SIG-M5 (cell line): Measurements from ENCODE around the gene BANF1.
A peak's percentile ranks its signal among the peaks of the same experiment; 100 is the strongest.

Source experiments
- DNase-seq: peaks from one replicate; lab custom pipeline; 2025; lab: John Stamatoyannopoulos, UW

BANF1 gene

GRCh38 chr11:66039765-66040164 lies 37.5 kb downstream of the BANF1 start:
- DNase-seq: no peak

GRCh38 chr11:66042227-66042995 lies 40.1 kb downstream of the BANF1 start:
- DNase-seq: no peak

GRCh38 chr11:66042996-66043906 lies 40.9 kb downstream of the BANF1 start:
- no peak for DNase-seq

GRCh38 chr11:66044757-66045156 lies 42.5 kb downstream of the BANF1 start:
- no peak for DNase-seq

- no peak for DNase-seq
Observed at GRCh38 chr11:66045177-66045639, 42.9 kb downstream of the BANF1 start.

GRCh38 chr11:66046901-66047300 lies 44.6 kb downstream of the BANF1 start:
- DNase-seq: no peak

GRCh38 chr11:66047541-66048365 lies 45.5 kb downstream of the BANF1 start:
- DNase-seq: no peak

- no peak for DNase-seq
Observed at GRCh38 chr11:66048547-66049323, 46.4 kb downstream of the BANF1 start, which contains the start of gene GAL3ST3. TSS of gene GAL3ST3 (minus strand) at chr11:66049161. CDS start at chr11:66045415, 3,746 bp downstream.

- no peak for DNase-seq
Observed at GRCh38 chr11:66050581-66051231, 48.4 kb downstream of the BANF1 start.

GRCh38 chr11:66051371-66051765 lies 49.1 kb downstream of the BANF1 start:
- DNase-seq: no peak

GRCh38 chr11:66051766-66052663 lies 49.7 kb downstream of the BANF1 start, which contains the start of gene SF3B2:
TSS of gene SF3B2 (plus strand) at chr11:66052364. CDS start at chr11:66052385, 21 bp downstream.
- peak; percentile 81 for DNase-seq

GRCh38 chr11:66052664-66052982 lies 50.3 kb downstream of the BANF1 start:
- DNase-seq: no peak
